GM12873 (cell line): Measurements from ENCODE around the gene NUDCD2.

Experiments used
- TF ChIP-seq, protein P1 (sequence below): IDR thresholded peaks from 2 replicates; pipeline ENCODE4 v1.5.1; 2012; ENCODE audit warnings: low read depth, mild to moderate bottlenecking, moderate library complexity, low read length, control low read depth; ENCODE audit not compliant: insufficient read depth; ENCODE audit errors: missing control alignments

Gene NUDCD2

DNA sequence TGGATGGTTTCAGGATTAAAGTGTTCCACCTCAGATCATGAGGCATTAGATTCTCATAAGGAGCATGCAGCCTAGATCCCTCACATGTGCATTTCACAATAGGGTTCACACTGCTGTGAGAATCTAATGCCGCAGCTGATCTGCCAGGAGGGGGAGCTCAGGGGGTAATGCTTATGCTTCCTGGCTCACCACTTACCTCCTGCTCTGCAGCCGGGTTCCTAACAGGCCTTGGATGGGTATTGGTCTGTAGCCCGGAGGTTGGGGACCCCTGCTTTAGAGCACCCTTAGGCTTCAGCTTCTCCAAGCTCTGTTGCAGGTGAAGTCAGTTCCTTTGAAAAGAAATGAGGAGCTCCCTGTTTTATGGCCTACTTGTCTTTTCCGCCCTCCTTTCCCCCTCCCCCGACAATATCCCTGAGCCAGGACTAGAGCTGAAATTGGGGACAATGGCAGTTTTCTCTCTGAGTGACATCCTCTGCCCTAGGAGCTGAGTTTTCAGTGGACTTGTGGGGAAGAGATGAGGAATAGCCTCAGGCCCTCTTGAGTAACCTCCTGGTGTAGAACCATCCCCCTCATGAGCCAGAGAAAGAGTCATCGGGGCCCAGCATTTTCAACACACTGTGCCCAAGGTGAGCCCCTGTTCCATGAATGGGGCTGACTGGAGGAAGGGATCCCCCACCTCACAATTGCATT, 29.3 kb upstream of the NUDCD2 start:
- TF ChIP-seq, protein P1, sequence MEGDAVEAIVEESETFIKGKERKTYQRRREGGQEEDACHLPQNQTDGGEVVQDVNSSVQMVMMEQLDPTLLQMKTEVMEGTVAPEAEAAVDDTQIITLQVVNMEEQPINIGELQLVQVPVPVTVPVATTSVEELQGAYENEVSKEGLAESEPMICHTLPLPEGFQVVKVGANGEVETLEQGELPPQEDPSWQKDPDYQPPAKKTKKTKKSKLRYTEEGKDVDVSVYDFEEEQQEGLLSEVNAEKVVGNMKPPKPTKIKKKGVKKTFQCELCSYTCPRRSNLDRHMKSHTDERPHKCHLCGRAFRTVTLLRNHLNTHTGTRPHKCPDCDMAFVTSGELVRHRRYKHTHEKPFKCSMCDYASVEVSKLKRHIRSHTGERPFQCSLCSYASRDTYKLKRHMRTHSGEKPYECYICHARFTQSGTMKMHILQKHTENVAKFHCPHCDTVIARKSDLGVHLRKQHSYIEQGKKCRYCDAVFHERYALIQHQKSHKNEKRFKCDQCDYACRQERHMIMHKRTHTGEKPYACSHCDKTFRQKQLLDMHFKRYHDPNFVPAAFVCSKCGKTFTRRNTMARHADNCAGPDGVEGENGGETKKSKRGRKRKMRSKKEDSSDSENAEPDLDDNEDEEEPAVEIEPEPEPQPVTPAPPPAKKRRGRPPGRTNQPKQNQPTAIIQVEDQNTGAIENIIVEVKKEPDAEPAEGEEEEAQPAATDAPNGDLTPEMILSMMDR: peak; percentile 27

DNA sequence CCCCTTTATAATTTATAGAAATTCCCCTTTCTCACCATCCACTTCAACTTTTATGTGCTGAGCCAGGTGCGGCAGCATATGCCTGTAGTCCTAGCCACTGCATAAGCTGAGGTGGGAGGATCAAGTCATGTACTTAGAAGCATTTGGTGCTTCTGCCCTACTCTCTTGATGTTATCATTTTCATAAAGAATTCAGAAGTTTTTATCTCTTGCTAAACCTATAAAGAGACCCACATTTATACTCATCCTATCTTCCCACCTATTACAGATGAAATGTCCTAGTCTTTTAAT, 19.0 kb upstream of the NUDCD2 start:
- TF ChIP-seq, protein P1: no peak

DNA sequence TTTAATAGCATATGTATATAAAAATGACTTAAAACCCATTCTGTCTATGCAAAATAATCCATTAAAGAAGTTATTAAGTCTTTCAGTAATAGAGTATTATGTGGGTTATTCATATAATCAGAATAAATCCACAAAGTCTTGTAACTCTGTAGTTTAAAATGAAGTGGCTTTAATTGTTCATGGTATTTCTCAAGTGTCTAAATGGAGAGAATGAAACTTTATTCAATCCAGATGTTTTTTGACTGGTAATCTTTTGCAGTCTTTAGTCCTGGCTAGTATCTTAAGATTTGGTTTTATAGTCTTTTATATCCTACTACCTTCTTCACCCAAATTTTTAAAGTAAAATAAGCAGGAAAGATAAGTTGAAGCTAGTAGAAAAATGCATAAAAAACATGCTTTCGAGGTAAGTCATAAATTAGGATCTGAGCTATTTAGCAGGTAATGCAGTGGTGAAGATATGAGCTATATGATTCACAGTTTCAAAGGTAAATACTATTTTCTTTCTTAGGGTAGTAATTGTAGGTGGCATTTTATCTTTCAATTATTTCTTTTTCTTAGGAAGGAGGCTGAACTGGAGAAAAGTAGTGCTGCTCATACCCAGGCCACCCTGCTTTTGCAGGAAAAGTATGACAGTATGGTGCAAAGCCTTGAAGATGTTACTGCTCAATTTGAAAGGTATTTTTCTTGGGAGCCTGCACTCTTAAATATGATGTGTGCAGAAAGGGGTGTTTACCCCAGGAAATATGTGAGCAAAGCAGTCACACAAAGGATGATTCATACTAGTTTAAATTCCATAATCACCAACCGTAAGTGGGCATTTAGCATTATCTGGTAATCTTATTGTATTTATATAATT, 18.5 kb upstream of the NUDCD2 start:
- TF ChIP-seq, protein P1: no peak

DNA sequence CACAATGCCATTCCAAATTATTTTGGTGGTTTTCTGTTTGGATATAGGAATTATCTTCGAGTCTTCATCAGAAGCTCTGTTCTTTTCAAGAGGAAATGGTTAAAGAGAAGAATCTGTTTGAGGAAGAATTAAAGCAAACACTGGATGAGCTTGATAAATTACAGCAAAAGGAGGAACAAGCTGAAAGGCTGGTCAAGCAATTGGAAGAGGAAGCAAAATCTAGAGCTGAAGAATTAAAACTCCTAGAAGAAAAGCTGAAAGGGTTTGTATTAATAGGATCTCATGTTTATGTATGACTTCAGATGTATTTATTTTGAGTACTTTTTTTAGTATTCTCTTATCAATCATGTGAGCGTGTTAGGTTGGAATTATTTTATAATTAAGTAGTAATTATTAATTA, 15.5 kb upstream of the NUDCD2 start:
- TF ChIP-seq, protein P1: no peak

DNA sequence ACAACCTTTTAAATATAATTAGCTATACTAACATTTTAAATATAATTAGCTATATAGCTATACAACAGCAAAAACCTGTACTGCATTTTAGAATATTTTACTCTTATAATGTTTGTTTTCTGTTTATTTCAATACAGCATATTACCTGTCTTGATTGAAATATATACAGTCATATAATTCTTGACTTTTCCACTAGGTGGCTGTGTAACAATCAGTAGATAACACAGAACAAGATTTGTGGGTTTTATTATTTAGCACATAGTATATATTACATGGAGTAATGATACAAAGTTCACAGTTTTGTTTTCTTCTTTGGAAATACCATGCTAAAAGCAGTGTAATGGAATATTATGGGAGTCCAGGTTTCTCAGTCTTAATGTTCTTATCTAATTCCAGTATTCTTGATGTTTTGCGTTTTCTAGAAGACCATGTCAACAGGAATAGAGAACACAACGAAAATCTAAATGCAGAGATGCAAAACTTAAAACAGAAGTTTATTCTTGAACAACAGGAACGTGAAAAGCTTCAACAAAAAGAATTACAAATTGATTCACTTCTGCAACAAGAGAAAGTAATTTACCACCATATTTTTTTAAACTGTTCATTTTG, 13.8 kb upstream of the NUDCD2 start:
- TF ChIP-seq, protein P1: no peak

DNA sequence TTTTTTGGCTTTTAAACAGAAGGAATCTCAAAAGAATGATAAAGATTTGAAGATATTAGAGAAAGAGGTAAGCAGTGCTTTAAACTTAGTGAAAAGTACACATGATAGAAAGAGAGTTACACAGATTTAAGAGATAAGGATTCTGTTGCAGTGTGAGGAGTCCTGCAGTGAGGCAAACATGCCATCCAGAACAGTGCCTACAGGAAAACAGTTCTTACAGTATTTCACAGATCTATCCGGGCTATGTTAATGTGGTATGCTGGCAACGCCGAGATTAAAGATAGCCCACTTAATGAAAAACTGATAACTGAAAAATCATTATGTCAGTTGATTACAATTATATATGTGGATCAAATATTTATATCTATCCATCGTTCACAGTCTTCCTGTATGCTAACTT, 7.8 kb upstream of the NUDCD2 start:
- TF ChIP-seq, protein P1: no peak

DNA sequence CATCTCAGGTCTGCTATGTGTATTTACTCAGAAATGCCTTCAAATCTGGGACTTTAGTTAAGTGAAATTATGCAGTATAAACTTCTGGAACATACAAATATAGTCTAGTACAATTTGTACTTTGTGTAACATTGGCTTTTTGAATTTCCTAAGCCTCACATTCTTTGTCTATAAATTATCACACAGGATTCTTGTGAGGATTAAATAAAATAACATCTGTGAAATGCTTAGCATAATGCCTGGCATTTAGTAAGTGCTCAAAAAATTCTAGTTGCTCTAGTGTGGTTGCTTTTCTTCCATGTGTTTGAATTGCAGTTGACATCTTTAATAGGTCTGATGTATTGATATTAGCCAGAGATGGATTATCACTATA, 3.1 kb upstream of the NUDCD2 start:
- TF ChIP-seq, protein P1: no peak
